NB4 (cell line): ENCODE measurements around the gene SHISA5.

ENCODE experiments used
- CTCF ChIP-seq: IDR thresholded peaks from one replicate; pipeline ENCODE4 v1.5.1; 2012; ENCODE audit warnings: low read depth, low read length
- MAX ChIP-seq: IDR thresholded peaks from 2 replicates; pipeline ENCODE4 v1.6.1; 2011; ENCODE audit warnings: low read depth, low read length
- MYC ChIP-seq: IDR thresholded peaks from 2 replicates; pipeline ENCODE4 v1.6.1; 2011; ENCODE audit warnings: low read depth, low read length
- POLR2A ChIP-seq: IDR thresholded peaks from 2 replicates; pipeline ENCODE4 v1.6.1; 2011; ENCODE audit warnings: mild to moderate bottlenecking; ENCODE audit not compliant: insufficient read length; ENCODE audit errors: extremely low read depth

GRCh38 chr3:48505968-48506504 is 2.1 kb upstream of the SHISA5 start:
- TF ChIP-seq CTCF = no peak
- no peak for TF ChIP-seq MAX
- TF ChIP-seq POLR2A = no peak
- TF ChIP-seq MYC = no peak
